Measurements from ENCODE around the gene KMO.
A peak's percentile ranks its signal among the peaks of the same experiment; 100 is the strongest.

The KMO gene

GRCh38 chr1:241631674-241632073 lies 99.5 kb downstream of the KMO start:
- FAIRE-seq (peak; percentile 54), DNase-seq (ENCODE audit: insufficient read length) (no peak)
- TF ChIP-seq POLR2AphosphoS5 (IDR thresholded peaks at IDR 0.05; ENCODE audit: low read depth, low read length) (no peak), POLR2A (IDR thresholded peaks at IDR 0.05; ENCODE audit: low read depth, low read length) (no peak), TAF1 (IDR thresholded peaks at IDR 0.05; ENCODE audit: borderline replicate concordance, low read depth, low read length) (no peak)

GRCh38 chr1:241632987-241633386 lies 100.8 kb downstream of the KMO start:
- FAIRE-seq (no peak), DNase-seq (ENCODE audit: insufficient read length) (no peak)
- TF ChIP-seq TAF1 (IDR thresholded peaks at IDR 0.05; ENCODE audit: borderline replicate concordance, low read depth, low read length): no peak
- no peak for TF ChIP-seq POLR2AphosphoS5 (IDR thresholded peaks at IDR 0.05; ENCODE audit: low read depth, low read length)
- no peak for TF ChIP-seq POLR2A (IDR thresholded peaks at IDR 0.05; ENCODE audit: low read depth, low read length)

DNA sequence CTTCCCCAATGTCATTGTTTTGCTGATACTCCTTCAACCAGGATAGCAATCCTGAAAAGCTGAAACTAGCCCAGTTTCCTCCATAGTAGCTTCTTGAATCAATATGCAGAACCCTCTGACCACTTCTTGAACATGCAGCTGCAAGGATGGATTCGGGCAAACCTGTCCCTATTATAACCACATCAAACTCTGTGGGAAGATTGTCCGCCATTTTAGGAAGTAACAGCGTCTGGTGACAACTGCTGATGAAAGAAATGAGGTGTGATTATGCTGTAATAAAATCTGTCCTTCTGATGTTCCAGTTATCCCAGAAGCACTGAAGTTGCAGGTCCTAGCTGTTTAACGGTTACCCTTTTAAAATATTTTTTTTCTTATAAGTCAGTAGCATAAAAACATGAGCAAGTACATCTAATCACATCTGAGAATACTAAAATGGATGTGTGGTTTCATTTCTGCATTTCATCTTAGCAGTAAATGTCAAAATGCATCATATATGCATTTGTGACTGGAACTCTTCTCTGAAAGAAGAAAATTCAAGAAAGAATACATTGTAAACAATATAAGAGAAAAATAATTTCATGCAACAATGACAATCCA lies 103.5 kb downstream of the KMO start:
- FAIRE-seq: peak; percentile 80
- no peak for TF ChIP-seq POLR2AphosphoS5 (IDR thresholded peaks at IDR 0.05; ENCODE audit: low read depth, low read length)
- TF ChIP-seq POLR2A (IDR thresholded peaks at IDR 0.05; ENCODE audit: low read depth, low read length): no peak
- TF ChIP-seq TAF1 (IDR thresholded peaks at IDR 0.05; ENCODE audit: borderline replicate concordance, low read depth, low read length): no peak
- no peak for DNase-seq (ENCODE audit: insufficient read length)

DNA sequence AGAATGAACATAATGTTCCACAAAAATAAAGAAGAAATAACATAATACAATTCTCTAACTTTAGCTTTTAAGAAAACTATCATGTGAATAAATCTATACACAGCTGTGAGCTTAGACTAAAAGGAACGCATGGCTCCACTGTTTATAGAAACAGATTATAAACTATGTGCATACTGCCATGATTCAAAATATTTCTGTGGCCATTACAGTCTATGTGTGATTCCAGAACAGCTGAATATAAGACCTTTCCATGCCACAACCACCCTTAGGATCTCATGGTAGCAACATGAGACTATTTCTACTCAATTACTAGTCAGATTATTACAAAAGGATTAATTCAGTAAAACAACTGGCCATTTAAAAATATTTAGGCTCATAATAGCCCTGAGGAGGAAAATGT lies 104.1 kb downstream of the KMO start:
- TF ChIP-seq TAF1 (IDR thresholded peaks at IDR 0.05; ENCODE audit: borderline replicate concordance, low read depth, low read length): no peak
- FAIRE-seq: no peak

GRCh38 chr1:241637046-241637590 lies 104.9 kb downstream of the KMO start:
- no peak for DNase-seq (ENCODE audit: insufficient read length)
- FAIRE-seq: peak; percentile 60
- no peak for TF ChIP-seq TAF1 (IDR thresholded peaks at IDR 0.05; ENCODE audit: borderline replicate concordance, low read depth, low read length)

More for the DNA sequence above, 104.1 kb downstream of the KMO start:
- DNase-seq (ENCODE audit: insufficient read length): no peak

DNA sequence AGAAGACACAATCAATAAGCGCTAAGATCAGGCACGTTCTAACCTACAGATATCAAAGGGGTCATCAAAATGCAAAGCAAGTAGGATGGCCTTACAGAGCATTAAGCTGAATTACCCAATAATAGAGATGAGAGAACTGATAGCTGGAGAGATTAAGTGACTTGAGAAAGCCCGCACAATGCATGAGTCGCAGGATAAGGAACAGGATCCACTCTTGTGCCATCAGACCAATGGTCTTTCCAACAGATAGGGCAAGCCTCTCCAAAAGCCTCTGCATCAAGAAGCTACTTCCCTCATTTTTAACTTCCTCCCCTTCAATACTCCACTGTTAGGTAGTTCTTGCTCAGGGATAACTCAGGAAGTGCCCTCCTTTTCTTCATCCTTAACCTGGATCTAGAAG lies 105.4 kb downstream of the KMO start:
- DNase-seq (ENCODE audit: insufficient read length) (no peak), FAIRE-seq (no peak)
- no peak for TF ChIP-seq POLR2AphosphoS5 (IDR thresholded peaks at IDR 0.05; ENCODE audit: low read depth, low read length)
- no peak for TF ChIP-seq POLR2A (IDR thresholded peaks at IDR 0.05; ENCODE audit: low read depth, low read length)
- TF ChIP-seq TAF1 (IDR thresholded peaks at IDR 0.05; ENCODE audit: borderline replicate concordance, low read depth, low read length): no peak

DNA sequence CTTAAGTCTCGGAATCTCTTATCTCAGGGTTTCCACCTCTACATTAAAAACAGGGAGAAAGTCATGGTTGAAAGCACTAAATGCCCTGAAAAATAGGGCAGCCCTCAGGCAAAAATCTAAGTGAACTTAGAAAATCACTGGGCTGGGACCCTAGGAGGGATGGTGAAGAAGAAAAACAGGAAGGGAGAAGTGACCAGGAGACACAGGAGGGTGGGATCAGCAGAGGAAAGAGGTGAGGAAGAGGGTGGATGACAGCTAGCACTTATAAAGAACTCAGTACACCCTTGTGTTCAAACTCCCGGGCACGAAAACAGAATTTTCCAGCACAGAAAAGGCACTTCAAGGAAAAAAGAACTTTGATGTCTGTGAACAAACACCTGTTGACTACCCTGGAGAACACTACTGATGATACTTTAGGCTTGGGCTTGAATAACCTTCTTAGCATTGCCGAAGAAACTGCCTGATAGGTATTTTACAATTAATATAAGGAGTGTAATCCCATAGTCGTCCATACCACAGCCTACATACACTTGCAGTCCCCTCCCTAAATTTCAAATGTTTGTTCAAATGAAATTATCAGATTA lies 106.0 kb downstream of the KMO start:
- no peak for FAIRE-seq
- no peak for DNase-seq (ENCODE audit: insufficient read length)
- TF ChIP-seq TAF1 (IDR thresholded peaks at IDR 0.05; ENCODE audit: borderline replicate concordance, low read depth, low read length) (no peak), POLR2A (IDR thresholded peaks at IDR 0.05; ENCODE audit: low read depth, low read length) (no peak), POLR2AphosphoS5 (IDR thresholded peaks at IDR 0.05; ENCODE audit: low read depth, low read length) (no peak)

- DNase-seq (ENCODE audit: insufficient read length) (no peak), FAIRE-seq (no peak)
- no peak for TF ChIP-seq POLR2AphosphoS5 (IDR thresholded peaks at IDR 0.05; ENCODE audit: low read depth, low read length)
- TF ChIP-seq TAF1 (IDR thresholded peaks at IDR 0.05; ENCODE audit: borderline replicate concordance, low read depth, low read length): no peak
- TF ChIP-seq POLR2A (IDR thresholded peaks at IDR 0.05; ENCODE audit: low read depth, low read length): no peak
Measured at GRCh38 chr1:241638909-241639622, 106.9 kb downstream of the KMO start.

DNA sequence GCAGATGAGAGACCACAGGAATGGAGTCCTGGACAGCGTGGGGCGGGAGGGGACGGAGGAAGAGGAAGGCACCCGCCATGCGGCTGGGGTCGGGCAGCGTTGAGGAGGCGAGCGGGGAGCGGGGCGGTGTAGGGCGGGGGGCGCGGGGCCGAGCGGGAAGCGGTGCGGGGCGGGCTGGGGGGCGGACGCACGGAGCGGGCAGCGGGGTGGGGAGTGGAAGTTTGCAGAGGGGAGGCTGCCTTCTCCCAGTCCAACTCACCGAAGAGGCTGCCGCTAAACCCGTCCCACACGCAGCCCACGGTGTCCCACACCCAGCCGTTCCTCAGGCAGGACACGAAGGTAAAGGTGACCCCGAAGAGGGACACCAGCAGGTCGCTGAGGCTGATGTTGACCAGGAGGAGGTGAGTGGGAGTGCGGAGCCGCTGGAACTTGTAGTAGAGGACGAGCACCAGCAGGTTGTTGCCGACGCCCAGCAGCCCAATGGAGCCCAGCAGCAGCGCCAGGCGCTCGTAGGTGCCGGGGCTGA lies 107.5 kb downstream of the KMO start:
- DNase-seq (ENCODE audit: insufficient read length) (peak; percentile 43), FAIRE-seq (no peak)

DNA sequence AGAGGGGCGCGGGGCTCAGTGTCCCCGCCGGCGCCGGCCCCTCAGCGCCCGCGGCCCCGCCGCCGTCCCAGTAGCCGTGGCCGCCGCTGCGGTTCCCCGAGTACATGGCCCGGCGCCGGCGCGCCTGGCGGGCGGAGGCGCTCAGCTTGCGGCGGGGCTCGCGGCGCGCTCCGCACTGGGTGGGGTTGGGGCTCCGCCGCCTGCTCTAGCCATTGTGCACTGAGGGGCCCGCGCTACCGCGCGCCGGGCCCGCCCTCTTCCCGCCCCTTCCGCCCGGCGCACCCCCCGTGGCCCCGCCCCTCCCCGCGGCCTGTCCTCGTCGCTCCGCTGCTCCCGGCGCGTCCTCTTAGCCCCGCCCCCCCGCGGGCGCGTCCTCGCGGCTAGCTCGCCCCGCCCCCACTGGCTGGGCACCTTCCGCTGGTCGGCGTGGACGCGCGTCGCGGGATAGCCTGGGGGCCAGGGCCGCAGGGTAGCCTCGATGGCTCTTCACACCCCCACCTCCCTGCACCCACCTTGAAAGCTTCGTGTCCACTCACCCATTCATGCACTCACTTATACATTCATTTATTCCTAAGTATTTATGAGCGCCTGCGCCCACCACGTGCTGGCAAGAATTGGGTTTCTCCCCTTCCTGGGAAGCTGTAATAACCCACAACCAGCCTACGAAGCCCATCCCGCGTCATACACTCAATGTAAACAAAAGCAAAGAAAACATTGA lies 108.1 kb downstream of the KMO start, which contains the start of the genes CHML and OPN3:
Gene CHML (minus strand): TSS at position 221 of the 718 bp plus-strand sequence. CDS start 4,603 bp downstream, outside the sequence.
Gene OPN3 (minus strand): TSS at position 221 of the 718 bp plus-strand sequence. CDS start 115 bp downstream, at position 106.
- DNase-seq (ENCODE audit: insufficient read length) (peak; percentile 85), FAIRE-seq (peak; percentile 97)
- TF ChIP-seq POLR2AphosphoS5 (IDR thresholded peaks at IDR 0.05; ENCODE audit: low read depth, low read length): peak; percentile 58; the same call in 1 of the 2 replicates
- TF ChIP-seq POLR2A (IDR thresholded peaks at IDR 0.05; ENCODE audit: low read depth, low read length): peak; percentile 95
- TF ChIP-seq TAF1 (IDR thresholded peaks at IDR 0.05; ENCODE audit: borderline replicate concordance, low read depth, low read length): peak; percentile 79

More for the DNA sequence above, 107.5 kb downstream of the KMO start:
- TF ChIP-seq POLR2A (IDR thresholded peaks at IDR 0.05; ENCODE audit: low read depth, low read length): no peak
- no peak for TF ChIP-seq TAF1 (IDR thresholded peaks at IDR 0.05; ENCODE audit: borderline replicate concordance, low read depth, low read length)
- no peak for TF ChIP-seq POLR2AphosphoS5 (IDR thresholded peaks at IDR 0.05; ENCODE audit: low read depth, low read length)

Data from GM12892 (cell line).